Amniotic stem cell (primary cell): Measurements from ENCODE around the gene CAMTA2.

Experiments used
- DNase-seq: peaks from one replicate; lab custom pipeline; 2025; lab: John Stamatoyannopoulos, UW

Gene CAMTA2

GRCh38 chr17:4999430-5000093 lies 12.1 kb upstream of the CAMTA2 start:
- no peak for DNase-seq

DNA sequence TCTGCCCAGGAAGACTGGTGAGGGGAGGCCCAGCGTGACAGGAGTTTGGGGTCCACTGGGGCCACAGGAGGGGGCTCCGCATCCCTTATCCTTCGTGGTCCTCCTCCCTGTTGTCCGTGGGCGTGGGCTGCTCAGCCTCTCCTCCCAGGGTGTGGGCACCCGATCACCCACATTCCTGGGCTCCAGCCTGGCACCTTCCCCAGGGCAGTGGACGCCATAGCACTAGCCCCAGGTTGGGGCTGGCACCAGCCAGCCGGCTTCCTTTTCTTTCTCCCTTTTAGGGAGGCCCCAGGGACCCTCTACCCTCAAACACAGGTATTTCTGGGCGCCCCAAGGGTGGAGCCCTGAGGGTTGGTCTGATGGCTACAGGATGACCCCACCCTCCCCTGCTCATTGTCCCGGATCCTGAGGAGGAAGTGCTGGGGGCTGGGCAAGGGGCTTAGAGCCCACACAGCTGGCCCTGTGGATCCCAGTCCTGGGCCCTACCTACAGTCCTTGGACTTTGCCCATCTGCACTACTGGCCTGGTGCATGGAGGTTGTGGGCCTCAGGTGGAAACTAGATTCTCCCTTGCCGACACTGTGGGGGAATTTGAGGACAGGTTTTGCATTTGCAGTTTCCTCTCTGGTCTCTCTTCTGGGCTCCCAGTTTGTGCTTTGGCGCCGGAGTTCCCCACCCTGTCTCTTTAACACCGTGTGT lies 11.4 kb upstream of the CAMTA2 start:
- DNase-seq = no peak

DNA sequence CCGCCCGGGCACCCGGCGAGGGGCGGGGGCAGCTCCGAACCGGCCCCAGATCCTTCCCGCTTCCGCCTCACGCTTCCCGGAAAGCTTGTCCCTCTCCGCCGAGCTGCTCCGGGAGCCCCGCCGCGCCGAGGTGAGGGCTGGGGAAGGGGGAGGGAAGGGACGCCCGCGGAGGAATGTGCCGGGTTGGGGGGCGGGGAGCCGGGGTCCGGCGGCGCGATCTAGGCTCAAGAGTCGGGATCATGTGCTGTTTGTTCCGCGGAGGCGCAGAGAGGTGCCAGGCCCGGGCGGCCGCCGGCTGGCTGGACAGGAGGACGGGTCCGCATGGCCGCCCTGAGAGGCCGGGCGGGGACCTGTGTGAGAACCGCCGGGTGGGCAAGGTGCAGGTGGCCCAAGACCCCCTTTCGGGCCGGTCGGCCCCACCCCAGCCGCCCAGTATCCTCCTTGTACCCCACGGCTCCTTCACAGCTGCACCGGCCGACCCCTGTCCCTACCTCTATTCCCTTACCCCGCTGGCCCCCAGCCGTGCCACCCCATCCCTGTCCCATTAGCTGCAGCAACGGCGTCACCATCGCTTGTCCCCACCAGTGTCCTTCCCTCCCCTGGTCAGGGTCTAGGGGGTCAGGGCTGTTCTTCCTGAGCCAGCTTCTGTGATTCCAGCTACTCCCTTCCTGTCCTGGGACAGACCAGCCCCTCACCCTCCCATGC lies 10.7 kb upstream of the CAMTA2 start:
- DNase-seq = no peak

DNA sequence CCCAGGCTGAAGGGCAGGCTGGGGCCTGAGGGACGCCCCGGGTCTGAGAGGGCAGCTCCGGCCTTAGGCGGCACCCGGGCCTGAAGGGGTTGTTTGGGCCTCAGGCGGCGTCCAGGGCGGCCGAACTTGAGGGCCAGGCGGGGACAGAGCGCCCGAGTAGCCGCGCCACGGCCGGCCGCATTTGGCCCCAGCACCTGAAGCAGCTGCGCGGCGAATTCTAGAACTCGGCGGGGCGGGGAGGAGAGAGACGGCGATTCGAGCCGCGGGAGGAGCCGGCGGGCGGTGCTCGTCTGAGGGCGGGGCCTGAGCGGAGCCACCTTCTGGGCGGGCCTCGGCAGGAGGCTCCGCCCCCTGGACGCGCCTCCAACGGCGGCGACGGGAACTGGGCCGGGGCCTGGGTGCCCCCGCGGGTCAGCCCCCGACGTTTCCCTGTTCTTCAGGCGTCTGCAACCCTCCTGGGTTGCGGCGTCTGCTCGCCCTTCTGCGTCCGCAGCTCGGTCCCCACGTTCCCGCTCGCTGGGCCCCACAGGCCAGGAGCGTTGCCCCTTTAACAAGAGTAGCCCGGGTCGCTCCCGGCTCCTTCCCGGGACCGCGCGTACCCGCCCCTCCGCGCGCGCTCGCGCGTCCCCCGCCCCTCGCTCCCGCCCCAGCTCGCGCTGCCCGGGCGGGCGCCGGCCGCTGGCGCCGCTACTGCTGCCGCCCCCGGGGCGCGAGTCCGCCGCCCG lies 10.0 kb upstream of the CAMTA2 start, which contains the start of the genes INCA1 and KIF1C:
TSS of gene INCA1 (minus strand) at position 221 of the 725 bp plus-strand sequence. CDS start 3,085 bp downstream, outside the sequence.
TSS of gene KIF1C (plus strand) at position 649 of the 725 bp plus-strand sequence. CDS start 2,297 bp downstream, outside the sequence.
- peak; percentile 73 for DNase-seq

GRCh38 chr17:4994081-4994595 lies 6.7 kb upstream of the CAMTA2 start:
- no peak for DNase-seq

- no peak for DNase-seq
Measured at GRCh38 chr17:4987767-4988567, 492 bp upstream of the CAMTA2 start.

- no peak for DNase-seq
Measured at GRCh38 chr17:4986403-4986802, 1.1 kb downstream of the CAMTA2 start.

- DNase-seq = no peak
Measured at GRCh38 chr17:4982305-4982704, 5.2 kb downstream of the CAMTA2 start.

DNA sequence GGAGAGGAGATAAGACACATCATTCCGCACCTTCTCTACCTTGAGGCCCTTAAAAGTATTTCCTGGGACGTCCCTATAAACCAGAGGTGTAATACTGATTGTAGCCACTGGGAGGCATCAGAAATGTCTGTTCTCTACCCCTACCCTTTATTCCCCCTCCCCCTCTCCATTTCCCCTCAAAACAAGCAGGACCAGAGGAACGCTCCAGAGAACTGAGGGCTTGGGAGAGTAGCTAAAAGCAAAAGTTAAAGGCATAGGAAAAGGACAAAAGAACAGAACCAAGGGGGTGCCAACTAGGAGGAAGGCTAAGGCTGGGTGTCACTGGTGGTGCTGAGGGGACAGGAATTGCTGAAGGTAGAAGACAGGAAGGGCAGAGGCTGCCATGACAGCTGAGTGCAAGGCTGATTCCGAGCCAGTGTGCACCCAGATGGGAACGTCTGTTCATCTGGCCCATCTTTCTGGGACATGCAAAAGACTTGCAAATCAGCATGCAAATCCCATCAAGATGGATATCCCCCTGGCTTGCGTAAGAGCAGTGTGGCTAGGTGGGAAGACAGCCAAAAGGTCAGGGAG lies 6.7 kb downstream of the CAMTA2 start:
- peak; percentile 15 for DNase-seq

GRCh38 chr17:4978726-4979125 lies 8.7 kb downstream of the CAMTA2 start:
- no peak for DNase-seq

DNA sequence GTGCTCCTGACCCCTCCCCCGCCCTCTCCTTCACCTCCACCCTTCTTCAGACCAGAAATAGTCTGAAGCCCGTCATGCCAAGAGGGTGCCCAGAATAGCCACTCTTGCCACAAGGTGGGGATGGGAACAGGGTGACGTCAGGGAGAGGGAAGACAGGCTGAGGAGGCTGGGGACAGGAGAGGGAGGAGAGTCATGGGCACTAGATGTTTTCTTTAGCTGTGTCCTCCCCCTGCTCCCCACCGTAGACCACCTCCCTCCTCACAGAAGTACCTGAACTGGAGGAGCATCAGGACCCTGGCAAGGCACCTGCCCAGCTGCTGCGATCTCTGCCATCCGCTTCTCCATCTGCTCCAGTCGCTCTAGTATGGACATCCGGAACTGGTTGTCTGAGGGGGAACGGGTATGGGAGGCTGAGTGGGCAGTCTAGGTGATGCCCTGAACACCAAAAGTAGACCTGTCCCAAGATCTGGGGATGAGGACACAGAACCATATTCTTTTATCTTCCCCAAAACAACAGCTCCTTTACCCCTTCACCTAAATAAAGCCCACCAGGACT lies 13.3 kb downstream of the CAMTA2 start:
- no peak for DNase-seq

DNA sequence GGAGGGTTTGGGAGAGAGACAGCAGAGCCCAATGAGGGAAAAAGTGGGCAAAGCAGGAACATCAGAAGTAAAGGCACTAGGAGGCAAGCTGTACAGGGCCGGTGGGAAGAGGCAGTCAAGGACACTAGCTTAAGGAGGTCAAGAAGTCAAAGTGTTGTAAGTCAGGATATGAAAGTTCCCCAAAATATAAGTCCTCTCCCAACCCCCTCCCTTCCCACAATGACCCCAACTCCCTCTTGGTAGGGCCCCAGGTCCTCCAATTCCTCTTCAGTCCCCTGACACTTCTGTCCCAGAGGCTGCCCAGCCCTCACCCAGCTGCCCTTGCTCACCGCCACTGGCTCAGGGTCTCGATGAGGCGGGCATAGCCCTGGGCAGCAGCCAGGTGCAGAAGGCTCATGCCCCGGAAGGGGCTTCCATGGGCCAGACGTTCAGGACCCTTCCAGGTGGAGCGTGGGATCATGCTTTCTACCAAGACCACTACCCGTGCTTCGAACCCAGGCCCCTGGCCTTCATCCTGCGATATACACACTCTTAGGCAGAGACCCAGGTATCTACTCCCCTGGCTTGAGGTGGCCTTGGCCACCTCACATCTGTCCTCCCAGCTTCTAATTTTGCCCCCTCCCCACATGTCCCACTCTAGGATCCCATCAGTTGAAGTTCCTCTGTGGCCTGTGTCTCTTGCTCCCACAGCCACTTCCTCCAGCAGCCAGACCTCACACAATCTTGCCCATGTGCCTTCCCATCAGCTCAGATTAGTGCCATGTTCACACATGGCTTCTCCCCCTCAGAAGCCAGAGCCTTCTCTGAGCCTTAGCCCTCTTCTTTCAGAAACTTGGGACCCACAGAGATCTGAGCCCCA lies 14.0 kb downstream of the CAMTA2 start:
- no peak for DNase-seq

- no peak for DNase-seq
Measured at GRCh38 chr17:4972752-4973151, 14.7 kb downstream of the CAMTA2 start.

- DNase-seq = no peak
Measured at GRCh38 chr17:4972322-4972721, 15.2 kb downstream of the CAMTA2 start.

GRCh38 chr17:4971826-4972225 lies 15.6 kb downstream of the CAMTA2 start:
- no peak for DNase-seq

- DNase-seq = no peak
Measured at GRCh38 chr17:4970273-4970672, 17.2 kb downstream of the CAMTA2 start.

- peak; percentile 10 for DNase-seq
Measured at GRCh38 chr17:4969551-4970173, 17.8 kb downstream of the CAMTA2 start.

DNA sequence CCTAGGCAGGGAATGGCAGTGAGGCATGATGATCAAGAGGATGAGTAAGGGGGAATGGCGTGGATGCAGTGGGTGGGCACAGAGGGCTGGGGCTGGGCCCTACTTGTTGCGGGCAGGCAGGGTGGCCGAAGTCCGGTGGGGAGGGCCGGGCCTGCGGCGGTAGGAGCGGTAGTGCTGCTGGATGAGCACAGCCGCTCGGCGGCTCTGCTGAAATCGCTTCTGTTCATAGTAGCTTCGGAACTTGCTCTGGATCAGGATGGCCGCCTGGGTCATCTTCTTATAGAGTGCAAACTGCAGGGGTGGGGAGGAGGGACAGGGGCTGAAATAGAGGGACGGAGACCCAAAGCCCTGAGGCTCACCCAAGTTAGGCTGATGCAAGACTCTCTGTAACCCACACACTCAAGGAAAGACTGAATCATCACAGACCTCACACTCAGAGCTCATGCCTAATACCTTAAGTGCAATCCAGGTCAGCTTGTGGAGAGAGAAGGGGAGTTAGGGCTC lies 18.4 kb downstream of the CAMTA2 start:
- peak; percentile 91 for DNase-seq
